Stomach (tissue), 9 donors: ENCODE results near the gene EIF2S1. TPM values are rescaled to one million over a fixed set of nuclear protein-coding genes. Genes with fewer than 3 reads are reported as not detected.
A peak's percentile ranks its signal among the peaks of the same experiment; 100 is the strongest.
"Not testable (repeated sequence)": the region's sequence is repeated elsewhere in the genome, so short reads cannot be mapped to it uniquely, and the experiment has no call there.

ENCODE experiments used
- DNase-seq, 2 donors: peaks; one replicate each; pipeline versions ENCODE4 v3.0.0 to v3.0.0-alpha.2; 2013 to 2019
- H3K27ac ChIP-seq, 5 donors: fragments of 200-600 bp in 4 of 5; sonication (generic) in 4 of 5; one replicate each; pipeline ENCODE4 v1.5.1; 2013 to 2019; ENCODE audit warnings: mild to moderate bottlenecking in 1 of 5, moderate library complexity in 1 of 5
- H3K27me3 ChIP-seq, 3 donors: fragments of 200-600 bp; sonication (generic); one replicate each; pipeline ENCODE4 v1.5.1; 2017 to 2019; ENCODE audit warnings: mixed run types in 1 of 3
- H3K36me3 ChIP-seq, 4 donors: fragments of 200-600 bp; sonication (generic); 1 replicate in 3 of 4; 2 replicates in 1 of 4; pipeline ENCODE4 v1.5.1; 2016 to 2019
- H3K4me1 ChIP-seq, 4 donors: fragments of 200-600 bp; sonication (generic); one replicate each; pipeline ENCODE4 v1.5.1; 2016 to 2019
- H3K4me3 ChIP-seq, 4 donors: fragments of 200-600 bp; sonication (generic) in 3 of 4; one replicate each; pipeline ENCODE4 v1.5.1; 2016 to 2019; ENCODE audit warnings: mild to moderate bottlenecking in 1 of 4
- H3K9me3 ChIP-seq, 4 donors: fragments of 200-600 bp; sonication (generic); one replicate each; pipeline ENCODE4 v1.5.1; 2016 to 2019
- CTCF ChIP-seq, 7 experiments: fragments of 450-650 bp in 4 of 7; fragments of 200-600 bp in 3 of 7; sonication (generic) in 3 of 7; IDR thresholded peaks; one replicate each; pipeline ENCODE4 v1.5.1; 2016 to 2019; ENCODE audit warnings: antibody characterized with exemption in 7 of 7, control low read depth in 2 of 7, mild to moderate bottlenecking in 1 of 7
- EP300 ChIP-seq: sonication (generic); formaldehyde crosslinking; IDR thresholded peaks from one replicate; pipeline ENCODE4 v1.6.1; 2017; ENCODE audit warnings: antibody characterized with exemption
- POLR2A ChIP-seq, 4 donors: fragments of 450-650 bp; IDR thresholded peaks; one replicate each; pipeline ENCODE4 v1.6.1; 2016; ENCODE audit warnings: antibody characterized with exemption in 4 of 4, control low read depth in 2 of 4, mild to moderate bottlenecking in 1 of 4, moderate library complexity in 1 of 4
- POLR2AphosphoS5 ChIP-seq, 3 donors: sonication (generic); formaldehyde crosslinking; IDR thresholded peaks; one replicate each; pipeline ENCODE4 v1.6.1; 2016; ENCODE audit warnings: antibody characterized with exemption in 3 of 3
- WGBS, 5 donors: extraction: QIAGEN DNeasy Blood & Tissue Kit in 3 of 5; methylation state at CpG; one replicate each; pipeline versions ENCODE4 v1.1.5 to v1.1.7; 2013 to 2018; 5-methylcytosine and 5-hydroxymethylcytosine counted together
- intact Hi-C: fragments of 100-400 bp; cut with DNase I; formaldehyde crosslinking; loops from one replicate; pipeline ENCODE4 v1.15.1; 2023; ENCODE audit warnings: low total_unique reads
- polyA plus RNA-seq, 3 donors: library from polyadenylated mRNA; stranded (reverse); fragments of 200-250 nt; gene quantifications; one replicate each; pipeline ENCODE4 v1.2.3, GENCODE V29; 2013
- total RNA-seq, 5 donors: library from RNA; depleted of rRNA; stranded (reverse); fragments of >200 nt; gene quantifications; one replicate each; pipeline versions ENCODE4 v1.1.0 to v1.2.3, GENCODE V29; 2014 to 2016
- donor health status: healthy with polysubstance abuse.
- donor health status: Bipolar disorder and iron deficiency.
- donor health status: healthy.

The EIF2S1 gene
- total and polyA plus RNA-seq, 8 donors, result 15.6 to 149 (median 42.6) TPM

DNA sequence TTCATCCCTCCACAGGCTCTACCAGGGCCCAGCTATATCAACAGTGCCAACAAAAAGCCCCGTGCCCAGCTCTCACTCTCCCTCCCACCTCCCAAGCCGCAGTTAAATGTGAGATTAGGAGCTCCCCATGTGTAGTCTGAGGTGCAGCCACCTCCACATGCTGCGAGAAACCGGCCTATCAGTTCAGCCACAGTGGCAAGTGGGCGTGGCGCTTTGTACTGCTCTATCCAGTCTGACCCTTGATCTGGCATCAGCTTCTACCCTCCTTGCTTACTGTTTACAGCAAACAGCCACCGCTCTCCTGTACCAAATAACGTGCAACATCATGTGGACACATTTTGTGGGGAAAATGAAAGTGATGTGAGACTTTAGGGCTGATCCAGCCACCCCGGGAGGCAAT is 50.2 kb downstream of the EIF2S1 start:
- intact Hi-C loops, result no loop called here
- TF ChIP-seq POLR2A (IDR thresholded peaks at IDR 0.05) (no peak), CTCF (IDR thresholded peaks at IDR 0.05) (no peak), EP300 (no peak), POLR2AphosphoS5 (IDR thresholded peaks at IDR 0.05) (no peak)
- H3K27me3 ChIP-seq, result peaks cover 0 to 19% (median 10%) of the 10 kb centered on the region in 3 donors
- WGBS, 5 donors, result 47 to 77% (median 61%) methylated on average over 9 of the region's 9 CpGs
- no peaks in the 10 kb centered on the region for H3K9me3 ChIP-seq
- H3K4me3 ChIP-seq, result no peak overlapping the region
- no peak overlapping the region for H3K27ac ChIP-seq
- peaks cover 0 to 33% (median 21%) of the 10 kb centered on the region in 4 donors for H3K4me1 ChIP-seq
- no peaks in the 10 kb centered on the region for H3K36me3 ChIP-seq
- peak; percentile 65 to 78 for DNase-seq

DNA sequence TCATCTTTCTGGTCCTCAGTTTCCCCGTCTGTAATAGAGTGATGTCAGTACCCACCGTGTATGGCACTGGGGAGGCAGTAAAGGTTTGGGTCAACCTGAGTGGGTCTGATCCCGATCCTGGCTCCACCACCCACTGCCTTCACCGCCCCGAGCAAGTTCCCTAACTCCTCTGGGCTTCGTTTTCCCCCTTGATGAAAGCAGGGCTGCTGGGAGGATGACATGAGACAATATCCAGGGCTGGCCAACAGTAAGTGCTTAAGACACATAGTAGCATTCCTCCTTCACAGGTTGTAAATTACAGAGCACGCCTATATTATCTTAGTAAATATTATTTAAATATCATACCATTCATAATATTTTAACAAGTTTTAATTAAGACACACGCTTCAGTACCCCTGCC is 51.2 kb downstream of the EIF2S1 start:
- peaks cover 0 to 37% (median 21%) of the 10 kb centered on the region in 4 donors for H3K4me1 ChIP-seq
- peaks cover 0 to 19% (median 10%) of the 10 kb centered on the region in 3 donors for H3K27me3 ChIP-seq
- DNase-seq, result peak in 1 of 2 donors; percentile 50
- H3K4me3 ChIP-seq, result peak overlapping the region; percentile 44 to 56 (median 52)
- H3K36me3 ChIP-seq, result no peaks in the 10 kb centered on the region
- no peaks in the 10 kb centered on the region for H3K9me3 ChIP-seq
- intact Hi-C loops, result no loop called here
- 39 to 50% (median 41%) methylated on average over 8 of the region's 8 CpGs for WGBS, 5 donors
- no peak for TF ChIP-seq EP300
- H3K27ac ChIP-seq, result peak overlapping the region in 2 of 5 donors; percentile 63 to 66

- Histone ChIP-seq H3K4me1 (peaks cover 0 to 39% (median 21%) of the 10 kb centered on the region in 4 donors), H3K27ac (peak within 1 kb of the TSS; percentile 36 to 74 (median 63)), H3K36me3 (no peaks in the 10 kb centered on the region), H3K9me3 (no peaks in the 10 kb centered on the region), H3K27me3 (peaks cover 0 to 19% (median 10%) of the 10 kb centered on the region in 3 donors), H3K4me3 (peak within 1 kb of the TSS; percentile 44 to 56 (median 52))
- 2 to 8% (median 4%) methylated on average over 32 to 63 of the region's 63 CpGs for WGBS, 5 donors
- TF ChIP-seq POLR2A (IDR thresholded peaks at IDR 0.05), result no peak
- TF ChIP-seq POLR2AphosphoS5 (IDR thresholded peaks at IDR 0.05), result peak in 2 of 3 donors; percentile 58 to 61
- TF ChIP-seq CTCF (IDR thresholded peaks at IDR 0.05), result no peak
- no peak for TF ChIP-seq EP300
- peak; percentile 80 to 94 for DNase-seq
- intact Hi-C loops, result no loop called here
Observed at GRCh38 chr14:67411820-67412421, 51.8 kb downstream of the EIF2S1 start, which contains the start of gene PLEK2. Gene PLEK2 (minus strand): TSS chr14:67412165. CDS start chr14:67412059, 106 bp downstream.

DNA sequence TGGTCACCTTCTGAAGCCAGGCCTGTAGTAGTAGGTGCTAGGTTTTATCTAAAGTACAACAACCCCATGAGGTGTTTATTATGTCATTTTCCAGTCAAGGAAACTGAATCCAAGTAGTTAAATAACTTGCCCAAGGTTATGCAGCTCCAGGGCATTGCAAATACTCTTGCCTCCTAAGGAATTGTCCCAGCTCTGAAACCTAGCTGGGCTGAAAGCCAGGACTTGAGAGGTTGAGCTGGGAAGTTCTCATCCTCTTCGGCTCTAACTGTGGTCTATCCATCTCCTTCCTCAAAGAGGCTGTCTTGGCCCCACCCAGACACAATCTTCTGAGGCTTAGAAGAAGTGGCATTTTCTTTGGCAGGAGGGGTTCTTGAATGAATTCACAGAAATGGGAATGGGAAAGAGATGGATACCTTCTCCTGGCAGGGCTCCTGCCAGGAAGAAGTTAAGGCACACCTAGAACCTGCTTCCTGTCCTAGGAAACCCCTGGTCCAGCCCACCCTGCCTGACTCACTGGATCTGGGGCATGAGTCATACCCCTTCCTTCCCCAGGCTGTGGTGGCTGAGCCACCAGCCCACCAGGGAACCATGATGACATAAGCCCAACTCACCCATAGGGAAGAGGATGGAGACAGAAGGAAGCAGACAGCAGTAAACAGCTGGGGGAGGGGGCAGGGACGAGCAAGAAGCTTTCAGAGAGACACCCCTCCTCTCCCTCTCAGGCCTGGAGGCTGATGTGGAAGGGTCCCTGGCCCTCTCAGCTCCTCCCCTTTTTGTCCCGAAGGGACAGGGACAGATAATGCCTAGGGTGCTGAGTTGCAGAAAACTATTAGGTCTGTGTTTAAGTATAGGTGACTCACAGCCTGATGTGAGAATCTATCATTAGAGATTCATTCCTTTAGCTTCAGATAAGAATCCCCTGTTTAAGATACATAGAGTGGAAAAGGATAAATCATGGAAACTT is 54.0 kb downstream of the EIF2S1 start:
- no peak overlapping the region for H3K4me3 ChIP-seq
- 28 to 60% (median 50%) methylated on average over 3 of the region's 3 CpGs for WGBS, 5 donors
- H3K9me3 ChIP-seq, result no peaks in the 10 kb centered on the region
- peaks cover 0 to 44% (median 24%) of the 10 kb centered on the region in 4 donors for H3K4me1 ChIP-seq
- peak overlapping the region in 2 of 5 donors; percentile 13 to 63 for H3K27ac ChIP-seq
- no peaks in the 10 kb centered on the region for H3K36me3 ChIP-seq
- DNase-seq, result peak in 1 of 2 donors; percentile 37
- peaks cover 0 to 19% (median 10%) of the 10 kb centered on the region in 3 donors for H3K27me3 ChIP-seq
- TF ChIP-seq POLR2AphosphoS5 (IDR thresholded peaks at IDR 0.05) (no peak), EP300 (no peak), POLR2A (IDR thresholded peaks at IDR 0.05) (no peak), CTCF (IDR thresholded peaks at IDR 0.05) (no peak)
- intact Hi-C loops, result no loop called here

- peaks cover 0 to 24% (median 10%) of the 10 kb centered on the region in 3 donors for H3K27me3 ChIP-seq
Observed at GRCh38 chr14:67415610-67416009, 55.5 kb downstream of the EIF2S1 start.

More at GRCh38 chr14:67415610-67416009, 55.5 kb downstream of the EIF2S1 start:
- WGBS, 5 donors, result 90 to 95% (median 93%) methylated on average over 5 of the region's 5 CpGs
- intact Hi-C loops, H3K4me3 ChIP-seq, H3K9me3 ChIP-seq, H3K36me3 ChIP-seq, H3K27ac ChIP-seq, DNase-seq: not testable (repeated sequence)
- H3K4me1 ChIP-seq, result peaks cover 0 to 48% (median 22%) of the 10 kb centered on the region in 4 donors
